Measurements from ENCODE around the gene TMEM163.

DNA sequence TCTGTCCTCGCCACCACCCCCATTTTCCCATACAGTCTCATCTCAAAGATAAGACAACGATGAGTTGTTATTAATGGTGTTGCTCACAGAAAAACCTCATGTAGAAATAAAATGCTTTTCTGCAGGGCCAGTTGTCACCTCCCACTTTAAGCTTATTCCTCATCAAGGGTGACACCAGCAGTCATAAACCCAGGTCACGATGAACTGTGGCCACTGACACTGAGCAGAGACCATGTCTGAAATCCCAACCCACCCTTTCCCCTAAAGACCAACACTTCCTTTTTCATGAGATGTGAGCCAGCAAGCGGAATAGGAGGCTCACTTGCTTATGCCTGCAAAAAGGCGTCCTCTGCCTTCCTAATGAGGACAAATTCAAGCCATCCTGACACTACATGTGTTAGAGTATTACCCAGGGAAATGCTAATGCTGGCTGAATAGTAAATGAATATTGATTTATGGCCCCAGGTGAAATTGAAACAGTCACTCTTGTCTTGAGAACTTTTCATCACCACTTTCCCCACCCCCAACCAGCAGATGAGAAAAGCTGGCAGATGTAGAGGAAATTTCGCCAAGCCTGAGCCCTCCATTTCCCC is 236.6 kb downstream of the TMEM163 start:
- TF ChIP-seq, protein P1, sequence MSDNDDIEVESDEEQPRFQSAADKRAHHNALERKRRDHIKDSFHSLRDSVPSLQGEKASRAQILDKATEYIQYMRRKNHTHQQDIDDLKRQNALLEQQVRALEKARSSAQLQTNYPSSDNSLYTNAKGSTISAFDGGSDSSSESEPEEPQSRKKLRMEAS (IDR thresholded peaks at IDR 0.05; ENCODE audit: insufficient read depth, insufficient read length): no peak
- TF ChIP-seq EZH2 (IDR thresholded peaks at IDR 0.05; ENCODE audit: borderline replicate concordance, low read depth, low read length, severe bottlenecking) (no peak), POLR2AphosphoS5 (IDR thresholded peaks at IDR 0.05; ENCODE audit: insufficient read depth, low read depth, low read length) (no peak), POLR2A (IDR thresholded peaks at IDR 0.05; ENCODE audit: low read depth, low read length) (no peak), CTCF (IDR thresholded peaks at IDR 0.05; ENCODE audit: extremely low read depth in 1 of 2, insufficient read depth in 1 of 2, low read depth in 1 of 2, low read length in 2 of 2) (no peak)
